ENCODE measurements around the gene DUOX1.

The DUOX1 gene

DNA sequence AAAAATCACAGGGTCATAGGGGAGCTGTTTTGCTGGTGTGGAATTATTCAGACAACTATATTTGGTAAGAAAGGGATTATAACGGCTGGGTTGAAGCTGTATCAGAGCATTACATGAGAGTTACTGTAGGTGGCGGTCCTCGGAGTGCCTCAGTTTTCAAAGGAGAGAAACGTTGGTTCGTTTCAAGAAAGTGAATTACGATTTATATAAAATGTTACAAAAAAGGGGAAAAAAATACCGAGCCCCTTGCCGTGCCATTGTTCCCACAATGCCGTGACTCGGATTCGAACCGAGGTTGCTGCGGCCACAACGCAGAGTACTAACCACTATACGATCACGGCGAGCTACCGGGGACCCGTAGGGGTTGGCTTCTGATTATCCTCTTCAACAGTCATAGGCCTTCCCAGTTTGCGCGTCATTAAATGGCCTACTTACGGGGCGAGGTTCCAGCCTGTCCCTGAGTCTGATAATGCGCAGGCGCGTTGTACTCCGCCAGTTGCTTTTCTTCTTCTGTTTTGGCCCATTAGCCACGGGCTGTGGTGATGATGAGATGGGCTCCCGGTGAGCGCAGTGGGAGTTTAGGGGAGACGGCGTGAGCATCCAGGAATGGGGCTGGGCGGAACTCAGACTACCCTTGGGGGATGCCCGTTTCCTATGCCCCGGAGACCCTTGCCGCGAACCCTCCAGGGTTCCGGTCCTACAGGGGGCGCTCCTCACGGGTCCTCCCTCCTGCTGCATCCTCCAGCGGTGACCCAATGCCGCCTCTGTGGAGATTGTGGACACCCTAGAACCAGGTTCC lies 68.7 kb downstream of the DUOX1 start:
- peak; percentile 83 to 95 (median 88) for DNase-seq

DNA sequence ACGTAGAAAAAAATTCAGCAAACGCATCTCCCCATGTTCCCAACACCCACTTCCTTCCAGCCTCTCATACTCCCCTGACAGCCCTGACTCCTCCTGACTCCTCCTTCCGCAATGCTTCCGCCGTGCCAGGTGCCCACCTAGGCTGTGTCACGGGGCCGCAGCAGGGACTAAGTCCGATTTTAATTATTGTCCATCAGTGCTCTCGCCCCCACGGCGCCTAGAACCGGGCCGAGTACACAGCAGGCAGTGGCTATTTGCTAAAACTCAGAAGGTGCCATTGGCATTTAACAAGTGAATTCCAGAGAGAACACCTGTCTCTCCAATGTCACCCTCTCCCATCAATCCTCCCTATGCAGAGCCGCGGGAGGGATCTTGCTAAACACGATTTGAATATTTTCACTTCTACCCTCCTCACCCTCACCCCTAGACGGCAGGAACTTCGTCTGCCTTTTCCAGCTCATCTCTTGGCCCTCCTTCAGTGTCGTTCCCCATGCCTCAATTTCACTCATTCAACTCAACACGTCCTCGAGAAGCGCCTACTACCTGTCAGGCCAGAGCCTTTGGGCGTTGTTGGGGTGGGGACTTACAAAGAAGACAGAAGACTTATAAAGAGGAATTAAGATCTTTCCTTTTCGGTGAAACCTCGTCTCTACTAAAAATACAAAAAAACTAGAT lies 69.5 kb downstream of the DUOX1 start:
- peak in 3 of 4 experiments; percentile 41 to 51 (median 51) for DNase-seq

DNA sequence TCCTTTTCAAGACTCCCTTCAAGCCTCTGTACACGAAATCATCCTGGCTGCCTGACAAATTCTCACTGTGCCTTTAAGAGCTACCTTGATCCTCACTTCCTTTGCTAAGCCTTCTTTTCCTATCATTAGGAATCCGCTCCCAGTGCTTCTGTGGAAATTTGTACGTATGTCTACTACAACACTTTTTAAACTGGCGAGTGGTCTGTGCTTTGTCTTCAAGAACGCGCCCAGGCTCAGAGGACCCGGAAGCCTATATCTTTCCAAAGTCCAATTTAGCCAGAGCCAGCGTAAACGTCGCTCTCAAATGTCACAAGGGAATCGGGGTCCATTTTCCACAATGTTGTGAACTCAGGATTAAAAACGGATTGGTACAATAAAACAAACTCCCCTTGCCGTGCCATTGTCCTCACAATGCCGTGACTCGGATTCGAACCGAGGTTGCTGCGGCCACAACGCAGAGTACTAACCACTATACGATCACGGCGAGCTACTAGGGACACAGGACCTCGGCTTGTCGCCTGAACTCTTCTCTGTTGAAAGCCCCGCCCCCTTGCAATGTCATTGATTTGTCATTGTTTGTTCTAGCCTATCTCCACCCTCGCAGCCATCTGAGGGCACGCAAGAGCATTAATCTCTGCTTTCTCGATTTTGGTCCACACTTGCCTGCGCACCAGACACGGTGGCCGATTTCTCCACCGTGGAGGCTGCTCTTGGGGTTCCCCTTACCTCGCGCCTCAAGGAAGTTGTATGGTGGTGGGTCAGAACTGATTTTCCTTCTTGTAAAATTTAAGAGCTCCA lies 70.4 kb downstream of the DUOX1 start:
- DNase-seq = peak; percentile 92 to 98 (median 97)

DNA sequence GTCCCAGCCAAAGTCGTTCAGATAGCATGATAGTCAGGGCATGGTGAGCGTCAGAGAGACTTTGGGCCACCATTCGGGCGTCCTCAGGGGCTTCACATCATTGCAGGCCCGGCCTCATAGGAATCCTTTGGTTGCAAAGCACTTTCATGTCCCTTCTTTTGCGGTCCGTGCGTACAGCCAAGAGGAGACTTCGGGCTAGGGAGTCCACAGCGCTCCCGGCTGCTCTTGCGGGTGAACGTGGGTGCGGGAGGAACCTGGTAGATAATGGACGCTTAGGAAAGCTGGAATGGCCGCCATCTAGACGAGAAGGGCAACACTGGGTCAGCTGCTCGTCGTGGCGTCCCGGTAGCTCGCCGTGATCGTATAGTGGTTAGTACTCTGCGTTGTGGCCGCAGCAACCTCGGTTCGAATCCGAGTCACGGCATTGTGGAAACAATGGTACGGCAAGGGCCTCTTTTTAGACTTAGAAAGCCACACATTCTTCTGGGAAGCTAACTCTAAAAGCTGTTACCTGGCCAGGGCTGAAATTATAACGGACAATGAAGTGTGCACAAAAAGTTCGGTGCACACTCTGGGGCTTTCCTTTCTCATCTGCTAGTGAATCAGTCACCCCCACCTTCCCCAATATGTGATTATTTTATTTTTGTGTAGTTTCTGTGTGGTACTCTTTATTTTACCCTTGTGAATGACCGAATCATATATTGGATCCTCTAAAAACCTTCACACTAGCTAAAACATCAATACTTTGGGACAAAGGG lies 71.2 kb downstream of the DUOX1 start:
- DNase-seq = peak; percentile 55 to 74 (median 66)

DNA sequence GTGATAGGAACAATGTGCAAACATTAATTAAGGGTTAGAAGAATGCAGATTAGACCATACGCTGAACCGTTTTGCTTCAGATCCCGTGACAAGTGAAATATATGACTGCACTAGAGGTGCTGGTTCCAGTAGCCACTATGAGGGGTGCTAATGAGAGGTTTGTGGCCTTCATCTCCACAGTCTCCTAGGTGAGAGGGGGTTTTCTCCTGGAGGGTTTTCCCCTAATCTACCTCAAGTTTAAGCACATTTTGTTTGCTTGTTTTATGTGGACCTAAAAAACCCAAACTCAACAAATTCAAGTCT lies 71.7 kb downstream of the DUOX1 start:
- DNase-seq = no peak

DNA sequence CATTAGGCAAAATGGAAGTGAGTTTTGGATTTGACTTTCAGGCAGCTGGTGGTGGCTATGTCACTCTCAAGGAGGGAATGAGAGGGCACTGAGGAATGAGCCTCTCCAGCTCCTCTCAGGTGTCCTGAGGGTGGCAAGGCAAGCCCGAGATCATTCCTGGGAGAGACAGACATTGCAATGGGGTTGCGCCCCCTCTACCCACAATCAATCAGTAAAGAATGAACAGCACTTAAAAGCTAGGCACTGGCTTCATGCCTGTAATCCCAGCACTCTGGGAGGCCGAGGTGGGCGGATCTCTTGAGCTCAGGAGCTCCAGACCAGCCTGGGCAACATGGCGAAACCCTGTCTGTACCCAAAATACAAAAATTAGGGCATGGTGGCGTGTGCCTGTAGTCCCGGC lies 72.1 kb downstream of the DUOX1 start:
- no peak for DNase-seq

DNA sequence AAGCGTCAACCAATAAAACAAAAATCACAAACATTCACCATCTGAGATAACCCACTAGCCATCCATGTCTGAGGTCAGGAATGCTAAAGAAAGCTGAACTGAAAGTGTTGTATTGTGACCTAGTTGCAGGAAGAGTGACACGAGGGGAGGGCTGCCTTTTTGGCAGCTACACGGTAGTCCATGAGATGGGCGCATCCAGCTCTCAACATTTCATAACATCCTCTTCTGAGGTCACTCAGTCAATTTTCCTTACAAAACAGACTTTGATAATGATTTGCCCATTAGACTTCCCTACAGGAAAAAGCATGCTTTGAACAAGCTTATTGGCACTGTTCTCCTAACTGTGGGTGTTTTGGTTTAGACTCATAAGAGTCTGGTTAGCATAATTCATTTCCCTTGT lies 73.4 kb downstream of the DUOX1 start:
- no peak for DNase-seq

DNA sequence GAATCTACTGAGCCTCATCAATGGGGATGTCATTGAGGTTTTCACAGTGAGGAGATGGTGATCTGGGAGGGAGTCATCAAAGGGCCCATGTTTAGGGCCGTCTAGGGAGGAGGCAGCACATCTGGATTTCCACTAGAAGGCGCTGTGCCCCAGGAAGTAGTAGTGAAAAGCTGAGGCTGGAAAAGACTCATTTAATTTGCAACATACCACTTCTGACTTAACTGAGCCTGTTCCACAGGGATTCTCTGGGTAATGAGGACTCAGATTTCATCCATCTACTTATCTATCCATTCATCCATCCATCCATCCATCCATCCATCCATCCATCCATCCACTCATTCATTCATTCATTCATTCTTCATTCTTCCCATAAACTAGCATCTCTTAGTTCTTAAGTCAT lies 75.4 kb downstream of the DUOX1 start:
- peak in 2 of 4 experiments; percentile 7 to 20 for DNase-seq

DNA sequence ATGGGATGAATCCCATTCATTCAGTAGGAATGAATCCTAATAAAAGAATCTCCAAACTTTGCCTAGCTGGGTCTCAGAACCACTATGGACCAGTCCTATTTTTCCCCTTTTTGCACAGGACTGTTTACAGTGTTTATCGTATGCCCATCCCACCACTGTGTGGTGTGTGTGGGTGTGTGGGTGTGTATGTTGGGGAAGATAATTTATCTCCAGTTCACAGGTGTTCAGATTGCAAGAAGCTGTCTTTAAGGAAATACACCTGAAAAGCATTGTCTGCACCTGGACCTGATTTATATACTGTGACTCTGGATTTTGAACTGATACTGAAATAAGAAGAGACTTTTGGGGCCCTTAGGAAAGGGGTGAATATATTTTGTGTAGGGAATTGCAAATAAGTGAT lies 82.7 kb downstream of the DUOX1 start:
- no peak for DNase-seq

Measured in activated naive CD4-positive, alpha-beta T cell (primary cell).